GM12891 (cell line): Measurements from ENCODE around the gene C2orf92.

Source experiments
- PAX5 ChIP-seq: IDR thresholded peaks from 2 replicates; pipeline ENCODE4 v1.6.1; 2011; ENCODE audit warnings: low read length, moderate library complexity, mild to moderate bottlenecking; ENCODE audit not compliant: insufficient read depth, severe bottlenecking
- POLR2A ChIP-seq: IDR thresholded peaks from 2 replicates; pipeline ENCODE4 v1.6.1; 2011; ENCODE audit warnings: low read depth, low read length, control low read depth
- SPI1 ChIP-seq: IDR thresholded peaks from 2 replicates; pipeline ENCODE4 v1.6.1; 2011; ENCODE audit warnings: low read depth, low read length, control low read depth

DNA sequence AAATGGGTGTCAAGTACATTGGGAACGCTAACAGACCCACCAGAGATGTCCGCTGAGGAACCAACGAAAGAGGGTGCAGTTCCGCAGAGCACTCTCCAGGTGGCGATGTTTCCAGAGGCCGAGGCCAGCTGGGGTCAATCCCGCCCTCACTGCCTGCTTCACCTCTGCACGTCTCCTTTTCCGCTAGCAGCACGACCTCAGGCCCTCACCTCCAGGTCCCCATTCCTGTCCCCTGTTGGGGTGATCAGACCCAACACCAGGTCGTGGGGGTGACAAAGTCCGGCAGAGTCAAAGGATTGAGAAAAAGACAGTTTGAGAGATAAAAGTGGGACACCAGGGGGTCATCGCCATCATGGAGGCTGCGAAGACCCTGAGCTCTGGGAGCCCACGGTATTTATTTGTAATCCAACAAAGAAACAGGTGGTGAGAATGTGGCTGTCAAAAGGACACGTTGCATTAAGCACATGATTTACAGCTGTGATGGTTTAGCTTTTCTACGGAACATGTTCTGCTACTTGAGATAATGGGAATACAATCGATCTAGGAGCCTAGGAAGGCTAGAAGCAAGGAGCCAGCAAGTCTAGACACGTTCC is 71.2 kb downstream of the C2orf92 start:
- TF ChIP-seq SPI1 (peak; percentile 24; the same call in 1 of the 2 replicates), PAX5 (no peak), POLR2A (peak; percentile 15; the same call in 1 of the 2 replicates)
